ENCODE measurements around the gene SLCO2A1. TPM values are rescaled to one million over a fixed set of nuclear protein-coding genes. Genes with fewer than 3 reads are reported as not detected.

Gene SLCO2A1
- total RNA-seq, 3 donors from 2014 or later = 34.3 to 72.2 (median 67.7) TPM

- no peak for DNase-seq
- Histone ChIP-seq H3K9me3 (no peaks in the 10 kb centered on the region), H3K4me1 (ENCODE audit: low read depth) (peaks cover 3% of the 10 kb centered on the region), H3K36me3 (ENCODE audit: low read depth) (no peaks in the 10 kb centered on the region), H3K4me3 (no peak overlapping the region)
- intact Hi-C loops (cut with DNase I, micrococcal nuclease) = no loop called here
- TF ChIP-seq CTCF (IDR thresholded peaks at IDR 0.05) = no peak
- ATAC-seq = no peak
Observed at GRCh38 chr3:133941415-133941821, 88.3 kb downstream of the SLCO2A1 start.

- intact Hi-C loops (cut with DNase I, micrococcal nuclease) = no loop called here
- ATAC-seq = no peak
- Histone ChIP-seq H3K4me3 (no peak overlapping the region), H3K4me1 (ENCODE audit: low read depth) (peaks cover 3% of the 10 kb centered on the region), H3K36me3 (ENCODE audit: low read depth) (no peaks in the 10 kb centered on the region), H3K9me3 (no peaks in the 10 kb centered on the region)
- no peak for DNase-seq
- TF ChIP-seq CTCF (IDR thresholded peaks at IDR 0.05) = no peak
Observed at GRCh38 chr3:133940536-133940935, 89.2 kb downstream of the SLCO2A1 start.

- ATAC-seq = no peak
- Histone ChIP-seq H3K9me3 (no peaks in the 10 kb centered on the region), H3K4me1 (ENCODE audit: low read depth) (peaks cover 10% of the 10 kb centered on the region), H3K36me3 (ENCODE audit: low read depth) (no peaks in the 10 kb centered on the region), H3K4me3 (no peak overlapping the region)
- TF ChIP-seq CTCF (IDR thresholded peaks at IDR 0.05) = no peak
- intact Hi-C loops (cut with DNase I, micrococcal nuclease) = no loop called here
- DNase-seq = no peak
Observed at GRCh38 chr3:133939463-133939835, 90.3 kb downstream of the SLCO2A1 start.

GRCh38 chr3:133938770-133939462 lies 90.8 kb downstream of the SLCO2A1 start:
- no peak for ATAC-seq
- intact Hi-C loops (cut with DNase I, micrococcal nuclease) = no loop called here
- Histone ChIP-seq H3K4me3 (no peak overlapping the region), H3K4me1 (ENCODE audit: low read depth) (peaks cover 7% of the 10 kb centered on the region), H3K36me3 (ENCODE audit: low read depth) (no peaks in the 10 kb centered on the region), H3K9me3 (no peaks in the 10 kb centered on the region)
- DNase-seq = no peak
- no peak for TF ChIP-seq CTCF (IDR thresholded peaks at IDR 0.05)

- Histone ChIP-seq H3K36me3 (ENCODE audit: low read depth) (no peaks in the 10 kb centered on the region), H3K9me3 (no peaks in the 10 kb centered on the region), H3K4me1 (ENCODE audit: low read depth) (peaks cover 7% of the 10 kb centered on the region), H3K4me3 (no peak overlapping the region)
- intact Hi-C loops (cut with DNase I, micrococcal nuclease) = no loop called here
- TF ChIP-seq CTCF (IDR thresholded peaks at IDR 0.05) = no peak
- no peak for DNase-seq
- ATAC-seq = no peak
Observed at GRCh38 chr3:133937756-133938601, 91.7 kb downstream of the SLCO2A1 start.

All from mucosa of descending colon (tissue), 3 donors.